NCI-H345 treated with DMSO at 0.1 percent for 48 hours (cell line): ENCODE measurements around the gene TESK2.
"Not testable (repeated sequence)": the region's sequence is repeated elsewhere in the genome, so short reads cannot be mapped to it uniquely, and the experiment has no call there.

Experiments
- DNase-seq: peaks from one replicate; lab custom pipeline; 2025; ENCODE audit not compliant: unreplicated experiment; lab: John Stamatoyannopoulos, UW

Gene TESK2

DNA sequence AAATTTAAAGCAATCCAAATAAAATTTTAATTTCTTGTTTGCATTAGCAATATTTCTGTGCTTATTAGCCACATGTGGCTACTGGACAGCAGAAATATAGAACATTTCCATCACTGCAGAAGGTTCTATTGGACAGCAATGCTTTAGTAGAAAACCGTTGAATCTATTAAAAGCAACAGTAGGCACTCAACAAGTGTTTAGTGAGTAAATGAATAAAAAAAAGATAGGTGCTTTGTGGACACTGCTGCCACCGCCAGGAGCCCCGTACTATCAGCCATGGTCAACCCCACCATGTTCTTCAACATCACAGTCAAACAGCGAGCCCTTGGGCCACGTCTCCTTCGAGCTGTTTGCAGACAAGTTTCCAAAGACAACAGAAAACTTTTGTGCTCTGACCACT, 76.2 kb downstream of the TESK2 start:
- no peak for DNase-seq

DNA sequence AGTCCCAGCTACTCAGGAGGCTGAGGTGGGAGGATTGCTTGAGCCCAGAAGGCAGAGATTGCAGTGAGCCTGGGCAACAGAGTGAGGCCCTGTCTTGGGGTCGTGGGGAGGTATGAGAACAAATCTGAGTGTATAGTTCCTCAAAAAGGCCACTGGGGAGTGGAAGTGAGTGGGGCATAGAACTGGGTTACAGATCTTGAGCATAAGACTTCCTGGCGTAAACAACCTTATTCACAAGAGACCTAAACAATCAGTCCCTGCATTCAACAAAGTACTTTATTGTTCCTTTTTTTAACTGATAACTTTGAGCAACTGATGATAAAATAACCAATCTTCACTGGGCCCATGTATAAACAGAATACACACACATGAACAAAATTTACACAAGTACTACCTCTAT, 78.1 kb downstream of the TESK2 start:
- no peak for DNase-seq

GRCh38 chr1:45411510-45411899, 79.5 kb downstream of the TESK2 start:
- DNase-seq, result no peak

GRCh38 chr1:45410850-45411509, 80.0 kb downstream of the TESK2 start:
- DNase-seq, result no peak

DNA sequence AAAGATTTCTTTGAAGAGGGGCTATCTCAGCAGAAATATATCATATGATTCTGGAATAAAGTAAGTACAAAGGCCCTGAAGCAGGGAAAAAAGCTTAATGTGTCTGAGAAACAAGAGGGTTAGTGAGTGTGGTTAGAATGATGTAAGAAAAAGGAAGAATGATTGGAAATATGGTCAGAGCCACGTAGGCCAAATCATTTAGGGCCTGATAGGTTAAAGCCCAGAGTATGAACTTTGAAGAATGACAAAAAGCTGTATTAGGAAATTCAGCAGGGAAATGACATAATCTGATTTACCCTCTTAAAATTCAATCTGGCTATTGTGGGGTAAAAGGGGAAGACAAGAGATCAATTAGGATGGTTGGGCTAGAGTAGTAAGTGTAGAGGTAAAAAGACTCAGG, 81.7 kb downstream of the TESK2 start:
- no peak for DNase-seq

DNA sequence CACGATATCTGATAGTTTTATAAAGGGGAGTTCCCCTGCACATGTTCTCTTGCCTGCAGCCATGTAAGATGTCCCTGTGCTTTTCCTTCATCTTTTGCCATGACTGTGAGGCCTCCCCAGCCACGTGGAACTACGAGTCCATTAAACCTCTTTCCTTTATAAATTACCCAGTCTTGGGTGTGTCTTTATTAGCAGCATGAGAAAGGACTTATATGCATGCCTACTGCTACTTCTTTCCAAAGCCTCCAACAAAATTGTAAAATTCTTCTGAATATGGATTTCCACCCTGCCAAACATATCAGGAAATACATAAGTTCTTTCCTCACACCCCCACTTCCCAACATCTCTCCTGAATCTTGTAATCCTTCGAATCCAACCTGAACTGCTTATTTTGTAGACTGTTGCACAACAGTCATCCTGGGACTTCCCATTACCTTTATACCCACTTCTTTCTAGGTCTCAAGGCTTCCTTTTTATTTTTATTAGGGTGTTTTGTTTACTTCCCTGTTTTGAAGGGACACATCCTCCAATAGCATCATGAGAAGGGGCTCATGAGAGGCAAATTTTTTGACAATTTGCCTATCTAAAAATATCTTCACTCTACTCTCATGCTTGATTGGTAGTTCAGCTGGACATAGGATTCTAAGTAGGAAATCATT, 83.2 kb downstream of the TESK2 start:
- no peak for DNase-seq

DNA sequence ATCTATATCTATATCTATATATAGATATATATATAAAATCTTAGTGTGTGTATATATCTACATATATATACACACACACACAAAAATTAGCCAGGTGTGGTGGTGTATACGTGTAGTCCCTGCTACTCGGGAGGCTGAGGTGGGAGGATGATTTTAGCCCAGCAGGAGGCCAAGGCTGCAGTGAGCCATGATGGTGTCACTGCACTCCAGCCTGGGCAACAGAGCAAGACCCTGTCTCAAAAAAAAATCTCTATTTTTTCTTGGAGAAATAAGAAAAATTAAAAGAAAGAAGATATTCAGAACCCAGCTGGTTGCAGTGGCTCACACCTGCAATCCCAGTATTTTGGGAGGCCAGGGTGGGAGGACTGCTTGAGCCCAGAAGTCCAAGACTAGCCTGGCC, 85.3 kb downstream of the TESK2 start:
- no peak for DNase-seq

DNA sequence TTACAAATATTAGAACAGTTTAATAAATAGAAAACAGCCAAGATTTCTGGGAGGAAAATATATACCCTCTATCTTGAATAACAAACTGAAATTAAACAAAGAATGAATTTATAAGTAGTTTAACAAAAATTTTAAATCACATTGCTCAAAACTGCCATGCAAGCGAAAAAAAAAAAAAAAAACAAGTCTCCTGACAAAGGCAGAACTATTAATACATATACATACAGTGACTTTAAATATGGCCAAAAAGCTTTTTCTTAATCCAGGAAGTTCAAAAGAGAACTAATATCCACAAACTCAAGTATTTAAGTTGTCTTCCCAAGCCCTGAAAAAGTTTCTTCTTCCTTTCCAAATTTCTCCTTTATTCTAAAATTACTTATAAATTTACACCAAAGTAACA, 87.2 kb downstream of the TESK2 start:
- DNase-seq, result no peak

GRCh38 chr1:45403298-45403697, 87.7 kb downstream of the TESK2 start:
- DNase-seq, result no peak

GRCh38 chr1:45401524-45401923, 89.4 kb downstream of the TESK2 start:
- no peak for DNase-seq

DNA sequence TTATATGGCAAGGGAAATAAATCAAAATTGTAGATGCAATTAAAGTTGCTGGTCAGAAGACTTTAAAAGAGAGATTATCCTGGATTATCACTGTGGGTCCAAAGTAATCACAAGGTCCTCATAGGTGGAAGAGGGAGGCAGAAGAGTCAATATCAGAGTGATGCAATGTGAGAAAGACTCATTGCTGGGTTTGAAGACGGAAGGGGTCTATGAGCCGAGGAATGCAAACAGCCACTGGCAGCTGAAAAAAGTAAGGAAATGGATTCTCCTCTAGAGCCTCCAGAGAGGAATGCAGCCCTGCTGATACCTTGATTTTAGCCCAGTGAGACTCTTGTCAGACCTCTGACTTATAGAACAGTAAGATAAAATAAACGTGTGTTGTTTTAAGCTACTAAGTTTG, 90.9 kb downstream of the TESK2 start:
- no peak for DNase-seq

- DNase-seq, result no peak
Measured at GRCh38 chr1:45397285-45397684, 93.7 kb downstream of the TESK2 start.

- DNase-seq, result no peak
Measured at GRCh38 chr1:45395582-45395981, 95.4 kb downstream of the TESK2 start.

GRCh38 chr1:45395051-45395450, 95.9 kb downstream of the TESK2 start:
- DNase-seq, result no peak

- no peak for DNase-seq
Measured at GRCh38 chr1:45394342-45394741, 96.6 kb downstream of the TESK2 start.

GRCh38 chr1:45393718-45394302, 97.2 kb downstream of the TESK2 start:
- no peak for DNase-seq

- DNase-seq, result no peak
Measured at GRCh38 chr1:45386219-45386618, 104.7 kb downstream of the TESK2 start.

GRCh38 chr1:45385302-45385701, 105.7 kb downstream of the TESK2 start:
- peak; percentile 12 for DNase-seq

DNA sequence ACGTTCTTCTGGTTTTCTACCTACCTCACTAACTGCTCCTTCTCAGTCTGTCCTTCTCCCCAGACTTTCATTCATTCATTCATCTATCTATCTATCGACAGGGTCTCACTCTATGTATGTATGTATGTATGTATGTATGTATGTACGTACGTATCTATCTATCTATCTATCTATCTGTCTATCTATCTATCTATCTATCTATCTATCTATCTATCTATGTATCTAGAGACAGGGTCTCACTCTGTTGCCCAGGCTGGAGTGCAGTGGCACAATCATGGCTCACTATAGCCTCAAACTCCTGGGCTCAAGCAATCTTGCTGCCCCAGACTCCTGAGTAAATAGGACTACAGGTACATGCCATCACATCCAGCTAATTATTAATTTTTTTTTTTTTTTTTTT, 106.8 kb downstream of the TESK2 start:
- not testable (repeated sequence) for DNase-seq

DNA sequence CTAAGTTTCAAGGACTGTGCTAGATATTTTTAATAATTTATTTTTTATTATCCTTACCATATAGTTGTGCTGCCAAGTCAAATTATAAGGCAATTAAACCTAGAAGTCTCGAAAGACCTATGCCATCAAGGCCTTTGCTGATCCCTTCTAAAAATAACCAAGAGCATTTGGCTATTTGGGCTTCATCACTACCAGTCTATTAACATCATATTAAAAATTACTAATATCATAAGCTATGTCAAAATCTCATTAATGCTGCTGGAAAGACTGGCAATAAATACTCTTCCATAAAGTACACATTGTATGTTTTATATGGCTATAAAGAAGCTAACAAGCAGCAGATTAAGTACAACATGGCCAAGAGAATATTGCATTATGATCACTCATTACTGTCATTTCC, 107.8 kb downstream of the TESK2 start:
- DNase-seq, result no peak

DNA sequence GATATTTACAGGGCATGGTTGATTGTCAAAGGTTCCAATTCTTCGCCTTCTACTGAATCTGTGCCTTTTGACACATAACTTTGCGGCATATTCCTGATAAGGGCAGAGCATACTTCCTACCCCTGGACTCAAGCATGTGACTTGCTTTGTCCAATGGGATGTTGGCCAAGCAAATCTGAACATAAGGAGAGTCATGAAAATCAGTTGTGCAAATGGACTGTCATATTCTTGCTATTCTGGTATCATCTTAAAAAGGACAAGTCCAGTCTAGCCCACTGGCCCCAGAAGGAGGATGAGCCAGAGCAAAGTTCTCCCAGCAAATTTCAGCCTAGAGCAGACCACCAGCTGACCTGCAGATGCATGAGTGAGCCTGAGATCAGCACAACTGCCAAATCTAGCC, 109.7 kb downstream of the TESK2 start:
- no peak for DNase-seq

DNA sequence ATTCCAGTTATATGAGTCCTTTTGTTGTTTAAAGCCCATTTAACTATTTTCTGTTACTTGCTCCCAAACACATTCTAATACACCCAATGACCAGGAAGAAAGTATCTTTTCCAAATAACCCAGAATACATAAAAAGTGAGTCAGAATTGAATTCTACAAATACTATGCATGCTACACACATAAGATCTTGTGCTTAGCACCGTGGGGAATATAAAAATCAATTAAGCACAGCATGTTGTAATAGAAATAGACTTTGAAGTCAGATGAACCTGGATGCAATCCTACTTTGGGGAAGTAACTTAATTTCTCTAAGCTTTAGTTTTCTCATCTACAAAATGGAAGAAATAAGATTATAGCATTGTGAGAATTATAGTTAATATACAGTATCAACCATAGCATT, 110.2 kb downstream of the TESK2 start:
- no peak for DNase-seq

DNA sequence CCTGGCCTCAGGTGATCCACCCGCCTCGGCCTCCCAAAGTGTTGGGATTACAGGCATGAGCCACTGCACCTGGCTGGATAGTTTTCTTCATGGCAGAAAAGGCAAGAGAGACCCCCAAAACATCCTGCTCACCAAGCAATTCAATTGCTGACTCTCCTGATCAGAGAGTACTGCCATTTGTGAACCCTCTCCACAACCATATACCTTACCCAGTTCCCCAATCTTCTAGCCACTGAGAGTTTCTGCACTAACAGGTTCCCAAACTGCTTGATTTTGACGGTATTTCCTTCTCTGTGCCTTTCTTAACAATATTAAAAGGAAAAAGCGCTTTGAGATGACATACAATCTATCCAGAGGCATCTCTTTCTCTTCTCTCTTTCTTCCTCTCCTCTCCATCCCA, 110.8 kb downstream of the TESK2 start:
- DNase-seq, result no peak
